ENCODE measurements around the gene KDM1A.
"Not testable (repeated sequence)": the region's sequence is repeated elsewhere in the genome, so short reads cannot be mapped to it uniquely, and the experiment has no call there.

Gene KDM1A

GRCh38 chr1:23004112-23004511 is 15.2 kb upstream of the KDM1A start:
- no peak for DNase-seq (ENCODE audit: low read depth)
- TF ChIP-seq CTCF (IDR thresholded peaks at IDR 0.05; ENCODE audit: low read depth, low read length, missing control alignments) = no peak
- H3K4me3 ChIP-seq (ENCODE audit: low read depth, low read length) = no peak overlapping the region
- in situ Hi-C loops (cut with HindIII; ENCODE audit: low sequenced_read_pairs) = no loop called here

- H3K4me3 ChIP-seq (ENCODE audit: low read depth, low read length); DNase-seq (ENCODE audit: low read depth); in situ Hi-C loops (cut with HindIII; ENCODE audit: low sequenced_read_pairs): not testable (repeated sequence)
Observed at GRCh38 chr1:23004769-23005168, 14.5 kb upstream of the KDM1A start.

- TF ChIP-seq CTCF (IDR thresholded peaks at IDR 0.05; ENCODE audit: low read depth, low read length, missing control alignments) = no peak
- in situ Hi-C loops (cut with HindIII; ENCODE audit: low sequenced_read_pairs) = no loop called here
- DNase-seq (ENCODE audit: low read depth) = no peak
- no peak overlapping the region for H3K4me3 ChIP-seq (ENCODE audit: low read depth, low read length)
Observed at GRCh38 chr1:23007106-23007505, 12.2 kb upstream of the KDM1A start.

- TF ChIP-seq CTCF (IDR thresholded peaks at IDR 0.05; ENCODE audit: low read depth, low read length, missing control alignments) = no peak
- H3K4me3 ChIP-seq (ENCODE audit: low read depth, low read length) = no peak overlapping the region
- in situ Hi-C loops (cut with HindIII; ENCODE audit: low sequenced_read_pairs) = no loop called here
- no peak for DNase-seq (ENCODE audit: low read depth)
Observed at GRCh38 chr1:23008901-23009300, 10.4 kb upstream of the KDM1A start.

GRCh38 chr1:23010025-23010424 is 9.2 kb upstream of the KDM1A start:
- H3K4me3 ChIP-seq (ENCODE audit: low read depth, low read length); DNase-seq (ENCODE audit: low read depth); in situ Hi-C loops (cut with HindIII; ENCODE audit: low sequenced_read_pairs): not testable (repeated sequence)

GRCh38 chr1:23013657-23014056 is 5.6 kb upstream of the KDM1A start:
- no peak for TF ChIP-seq CTCF (IDR thresholded peaks at IDR 0.05; ENCODE audit: low read depth, low read length, missing control alignments)

GRCh38 chr1:23018661-23019093 is 591 bp upstream of the KDM1A start:
- peak overlapping the region; percentile 66 for H3K4me3 ChIP-seq (ENCODE audit: low read depth, low read length)
- DNase-seq (ENCODE audit: low read depth) = no peak
- in situ Hi-C loops (cut with HindIII; ENCODE audit: low sequenced_read_pairs) = no loop called here
- no peak for TF ChIP-seq CTCF (IDR thresholded peaks at IDR 0.05; ENCODE audit: low read depth, low read length, missing control alignments)

More at GRCh38 chr1:23013657-23014056, 5.6 kb upstream of the KDM1A start:
- H3K4me3 ChIP-seq (ENCODE audit: low read depth, low read length) = no peak overlapping the region
- in situ Hi-C loops (cut with HindIII; ENCODE audit: low sequenced_read_pairs) = no loop called here
- no peak for DNase-seq (ENCODE audit: low read depth)
